Heart left ventricle (tissue), 13 donors: ENCODE results near the gene NUP188.

Experiments
- CTCF ChIP-seq, 12 donors: fragments of 200-600 bp; sonication (generic) in 4 of 12; IDR thresholded peaks; one replicate each; pipeline versions ENCODE4 v1.5.0 to v1.8.0; 2018 to 2022; ENCODE audit warnings: antibody characterized with exemption in 12 of 12, mild to moderate bottlenecking in 5 of 12
- POLR2A ChIP-seq, 2 donors: fragments of 450-650 bp; IDR thresholded peaks; one replicate each; pipeline ENCODE4 v1.6.1; 2017; ENCODE audit warnings: antibody characterized with exemption in 2 of 2, mild to moderate bottlenecking in 2 of 2, moderate library complexity in 2 of 2
- donor health status: ischemic (EF 13 %, LVEDD 7.1; RV severe dilation, severe dysfunction).
- donor health status: DM: no; HTN: yes; CAD: no.
- donor health status: DM: no; HTN: no; CAD: no.
- donor health status: ischemic (EF 25% LVEDD 6.9; RV normal size, moderate dysfunction).
- donor health status: ischemic (EF 25% LVEDD 5.7; RV mildly dilated, moderate dysfunction).
- donor health status: ischemic (EF 35%, LVEDD 5.7; RV mildly dilated, moderate dysfunction).
- donor health status: nonischemic (EF 11% LVEDD 7.7; RV severe dilation, severe dysfunction).
- donor health status: DM: yes; HTN: yes; CAD: no.
- donor health status: PGD.
- donor health status: ischemic (EF 29% LVEDD 5.4; RV normal size, mild dysfunction).
- donor health status: nonischemic (EF 23%, LVEDD 6.1; RV moderate dilation, normal function).

DNA sequence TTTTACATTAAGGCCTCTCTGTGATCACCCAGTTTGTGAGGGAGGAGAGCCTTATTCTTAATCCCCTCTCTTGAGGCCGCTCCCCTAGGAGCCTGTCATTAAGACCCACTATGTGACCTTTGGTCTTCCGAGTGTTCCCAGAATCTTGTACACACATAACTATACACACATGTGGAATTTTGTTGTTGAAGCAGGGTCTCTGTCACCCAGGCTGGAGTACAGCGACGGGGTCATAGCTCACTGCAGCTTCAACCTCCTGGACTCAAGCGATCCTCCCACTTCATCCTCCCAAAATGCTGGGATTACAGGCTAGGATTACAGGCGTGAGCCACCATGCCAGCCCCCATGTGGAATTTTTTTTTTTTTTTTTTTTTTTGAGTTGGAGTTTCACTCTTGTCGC, 41.5 kb upstream of the NUP188 start:
- no peak for TF ChIP-seq CTCF (IDR thresholded peaks at IDR 0.05)
- no peak for TF ChIP-seq POLR2A (IDR thresholded peaks at IDR 0.05)
